GM21515 (cell line): ENCODE data around the gene SRXN1.

ENCODE experiments used
- ATAC-seq: cut with Tn5 transposase; IDR thresholded peaks from one replicate; pipeline ENCODE4 v1.9.1; 2021; ENCODE audit not compliant: unreplicated experiment

The SRXN1 gene

DNA sequence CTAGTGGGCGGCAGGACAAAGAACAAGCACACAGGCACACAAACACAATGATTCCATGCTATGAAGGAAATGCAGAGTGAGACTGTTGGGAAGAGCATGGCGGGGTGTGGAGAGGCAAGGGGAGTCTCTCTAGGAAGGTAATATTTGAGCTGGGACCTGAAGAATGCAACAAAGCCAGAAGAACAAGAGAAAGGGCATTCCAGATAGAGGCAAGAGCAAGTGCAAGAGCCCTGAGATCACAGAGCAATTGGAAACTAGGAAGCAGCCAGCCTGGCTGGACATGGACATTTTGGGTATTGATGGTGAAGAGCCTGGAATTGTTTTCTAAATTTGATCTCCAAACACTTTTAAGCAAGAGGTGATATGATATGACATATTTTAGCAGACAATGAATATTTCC is 15.4 kb downstream of the SRXN1 start:
- no peak for ATAC-seq

DNA sequence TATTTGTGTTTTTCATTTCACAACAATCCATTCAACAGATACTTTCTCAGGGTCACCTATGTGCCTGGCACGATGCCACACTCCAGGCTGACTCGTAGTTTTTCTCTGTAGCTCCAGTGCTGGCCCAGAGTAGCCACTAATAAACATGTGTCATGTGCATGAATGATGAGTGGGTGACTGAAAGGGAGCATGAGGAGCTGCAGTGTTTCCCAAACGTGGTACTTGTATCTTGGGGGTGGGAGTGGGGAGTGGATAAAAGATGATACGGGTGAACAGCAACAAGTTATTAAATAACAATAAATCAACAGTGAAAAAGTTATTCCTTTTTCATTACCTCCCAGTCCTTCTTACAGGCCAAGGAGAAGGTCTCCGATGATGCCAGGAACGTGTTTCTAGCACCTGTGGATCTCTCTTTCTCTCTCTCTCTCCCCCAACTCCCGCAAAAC is 17.1 kb downstream of the SRXN1 start:
- ATAC-seq, result no peak

DNA sequence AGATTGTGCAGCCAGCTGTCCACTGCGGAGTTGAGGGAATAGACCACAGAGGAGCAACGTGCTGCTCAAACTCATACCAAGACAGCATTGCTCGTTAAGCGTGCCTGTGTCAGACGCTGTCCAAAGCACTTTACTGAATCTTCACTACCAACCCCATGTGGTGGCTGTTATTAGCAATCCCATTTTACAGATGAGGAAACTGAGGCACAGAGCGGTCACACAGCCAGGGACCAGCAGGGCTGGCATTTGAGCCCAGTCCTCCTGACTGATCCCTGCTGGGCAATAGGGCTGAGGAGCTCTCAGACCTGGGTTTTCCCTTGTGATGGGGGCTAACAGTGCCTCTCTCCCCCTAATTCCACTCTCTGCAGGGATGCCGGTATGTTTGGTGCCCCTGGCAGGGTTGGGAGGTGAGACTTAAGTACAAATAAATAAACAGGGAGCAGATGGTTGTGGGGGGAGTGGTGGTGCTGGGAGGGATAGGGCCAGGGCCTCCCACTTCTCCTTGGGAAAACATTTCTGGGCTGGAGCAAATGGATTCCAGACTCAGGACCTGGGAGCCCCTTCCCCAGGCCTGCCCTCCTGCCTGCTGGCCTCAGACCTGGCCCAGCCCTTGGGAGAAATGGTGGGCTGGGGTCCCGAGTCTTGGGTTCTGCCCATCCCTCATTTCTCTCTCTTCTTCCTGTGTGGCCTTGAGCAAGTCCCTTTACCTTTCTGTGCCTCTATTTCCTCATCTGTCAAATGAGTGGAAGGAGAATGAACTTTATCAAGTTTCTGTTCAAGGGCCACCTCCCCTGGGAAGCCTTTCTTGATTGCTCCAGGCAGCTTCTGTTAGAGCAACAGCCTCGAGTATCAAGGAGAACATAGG is 17.7 kb downstream of the SRXN1 start:
- ATAC-seq, result no peak

DNA sequence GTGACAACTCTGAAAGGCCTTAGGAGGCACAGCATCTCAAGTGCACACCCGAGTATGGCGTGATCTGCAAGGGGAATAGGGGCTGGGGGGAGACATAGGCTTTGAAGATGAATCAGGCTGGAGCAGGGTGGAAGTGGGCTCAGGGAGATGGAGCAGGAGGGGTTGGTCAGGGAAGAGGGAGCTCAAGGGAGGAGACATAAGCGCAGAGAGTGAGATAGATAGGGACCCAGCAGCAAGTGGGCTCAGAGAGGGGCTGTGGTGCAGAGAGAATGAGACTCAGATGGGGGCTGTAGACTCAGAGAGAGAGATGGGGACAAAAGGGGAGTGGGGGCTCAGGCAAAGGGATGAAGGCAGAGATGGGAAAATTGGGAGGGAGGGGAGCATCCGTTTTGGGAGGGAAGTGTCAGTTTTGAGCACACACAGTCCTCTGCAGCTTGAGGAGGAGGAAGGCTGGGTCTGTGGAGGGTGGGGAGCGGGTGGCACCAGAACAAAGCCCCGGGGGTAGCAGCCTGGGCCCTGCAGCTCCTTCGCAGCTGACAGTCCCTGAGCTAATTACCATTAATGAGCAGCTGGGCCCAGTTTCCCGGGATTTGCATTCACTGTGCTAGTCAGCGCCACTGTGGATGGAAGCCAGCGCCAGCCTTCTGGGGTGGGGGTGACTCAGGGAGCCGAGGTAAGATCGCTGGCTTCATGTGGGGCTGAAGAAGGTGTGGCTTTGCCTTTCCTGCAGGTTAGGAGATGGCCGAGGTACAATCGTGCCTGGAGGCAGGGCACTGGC is 18.7 kb downstream of the SRXN1 start:
- no peak for ATAC-seq

DNA sequence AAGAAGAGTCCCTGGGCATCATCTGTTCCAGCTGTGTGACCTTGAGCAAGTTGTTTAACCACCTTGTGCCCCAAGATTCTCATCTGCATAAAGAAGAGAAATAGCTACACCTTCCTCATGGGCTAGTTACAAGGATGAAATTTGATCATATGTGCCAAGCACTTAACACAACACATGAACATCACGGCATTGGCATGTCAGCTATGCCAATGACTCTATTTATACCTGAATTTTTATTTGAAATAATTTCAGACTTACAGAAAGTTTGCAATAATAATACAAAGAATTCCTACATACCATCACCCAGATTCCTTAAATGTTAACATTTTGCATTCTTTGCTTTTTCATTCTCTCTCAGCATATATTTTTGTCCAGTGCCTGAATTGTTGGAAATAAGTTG is 21.9 kb downstream of the SRXN1 start:
- no peak for ATAC-seq

DNA sequence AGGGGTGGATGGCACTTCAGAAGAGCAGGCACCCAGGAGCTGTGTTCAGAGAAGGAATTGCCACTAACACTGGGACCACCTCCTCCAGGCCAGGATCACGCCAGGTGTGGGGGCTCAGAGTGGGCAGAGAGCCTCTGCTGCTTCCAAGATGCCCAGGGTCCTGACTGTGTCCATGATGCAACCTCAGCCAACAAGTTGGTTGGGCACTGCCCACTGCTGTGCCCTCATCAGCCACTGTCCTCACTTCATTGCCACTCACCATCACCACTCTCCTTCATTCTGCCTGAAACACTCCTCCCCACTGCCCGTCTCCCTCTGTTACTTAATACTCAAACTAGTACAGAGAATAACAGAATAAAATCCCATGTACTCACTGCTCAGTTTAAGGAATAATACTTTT is 26.4 kb downstream of the SRXN1 start:
- no peak for ATAC-seq

DNA sequence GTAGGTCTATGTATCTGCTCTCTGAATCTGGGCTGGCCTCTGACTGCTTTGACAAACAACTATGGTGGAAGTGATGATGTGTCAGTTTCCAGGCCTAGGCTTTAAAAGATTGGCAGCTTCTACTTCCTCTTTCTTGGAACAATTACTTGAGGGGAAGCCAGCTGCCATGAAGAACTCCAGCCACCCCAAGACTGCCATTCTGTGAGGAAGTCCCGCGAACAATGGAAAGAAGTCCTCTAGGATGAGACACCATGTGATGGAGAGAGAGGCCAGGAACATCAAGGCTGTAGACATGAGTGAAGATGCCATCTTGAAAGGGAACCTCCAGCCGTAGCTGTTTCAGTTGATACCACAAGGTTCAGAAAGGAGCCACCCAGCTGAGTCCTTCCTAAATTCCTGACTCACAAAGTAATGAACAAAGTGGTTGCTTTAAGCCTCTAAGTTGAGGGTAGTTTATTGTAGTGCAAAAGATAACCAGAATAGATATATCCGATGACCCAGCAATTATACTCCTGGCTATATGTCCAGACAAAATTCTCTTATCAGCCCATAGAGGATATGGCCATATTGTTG is 27.6 kb downstream of the SRXN1 start:
- no peak for ATAC-seq

DNA sequence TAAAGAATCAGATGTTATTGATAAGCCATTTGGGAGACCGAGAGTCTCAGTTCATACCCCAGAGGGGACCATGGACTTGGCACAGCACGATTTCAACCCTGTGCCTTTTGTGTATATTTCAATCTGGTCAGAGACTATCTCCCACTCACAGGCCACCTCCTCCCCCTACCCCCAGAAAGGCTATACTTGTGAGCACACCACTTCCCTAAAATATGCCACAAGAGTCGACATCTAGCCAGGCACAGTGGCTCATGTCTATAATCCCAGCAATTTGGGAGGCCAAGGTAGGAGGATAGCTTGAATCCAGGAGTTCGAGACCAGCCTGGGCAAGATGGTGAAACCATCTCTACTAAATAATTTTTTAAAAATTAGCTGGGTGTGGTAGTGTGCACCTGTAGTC is 29.3 kb downstream of the SRXN1 start:
- ATAC-seq, result no peak

DNA sequence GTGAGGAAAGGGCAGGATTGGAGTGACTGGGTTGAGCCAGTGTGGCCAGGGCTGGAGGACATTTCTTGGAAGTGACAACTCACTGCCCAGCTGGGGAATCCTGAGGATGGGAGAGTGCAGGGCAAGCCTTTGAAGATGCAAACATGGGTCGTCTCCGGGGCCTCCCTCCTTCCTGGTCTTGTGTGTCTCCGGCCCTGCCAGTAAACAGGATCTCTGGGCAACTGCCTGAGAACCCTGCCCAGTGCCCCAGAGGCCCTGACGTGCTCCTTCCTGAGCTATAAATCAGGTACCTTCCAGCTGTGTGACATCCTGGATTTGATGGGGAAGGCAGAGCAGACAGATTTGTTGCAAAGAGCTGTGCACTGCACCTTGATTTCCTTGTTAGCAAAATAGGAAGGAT is 30.0 kb downstream of the SRXN1 start:
- ATAC-seq, result no peak

DNA sequence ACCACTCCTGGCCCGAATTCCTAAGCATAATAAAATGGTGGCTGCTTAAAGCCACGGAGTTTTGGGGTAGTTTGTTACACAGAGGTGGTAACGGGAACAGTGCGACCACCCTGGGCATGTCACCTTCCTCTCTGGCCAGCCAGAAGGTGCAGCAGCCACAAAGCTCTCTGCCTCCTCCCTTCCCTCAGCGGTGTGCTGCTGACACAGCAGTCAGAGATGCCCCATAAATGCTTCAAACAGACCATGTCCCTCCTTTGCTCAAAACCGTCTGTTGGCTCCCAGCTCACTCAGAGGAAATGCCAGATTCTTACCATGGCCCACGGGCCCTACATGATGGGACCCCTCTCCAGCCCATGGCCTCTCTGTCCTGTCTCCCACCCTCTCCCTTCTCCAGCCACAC is 30.8 kb downstream of the SRXN1 start:
- ATAC-seq, result no peak

DNA sequence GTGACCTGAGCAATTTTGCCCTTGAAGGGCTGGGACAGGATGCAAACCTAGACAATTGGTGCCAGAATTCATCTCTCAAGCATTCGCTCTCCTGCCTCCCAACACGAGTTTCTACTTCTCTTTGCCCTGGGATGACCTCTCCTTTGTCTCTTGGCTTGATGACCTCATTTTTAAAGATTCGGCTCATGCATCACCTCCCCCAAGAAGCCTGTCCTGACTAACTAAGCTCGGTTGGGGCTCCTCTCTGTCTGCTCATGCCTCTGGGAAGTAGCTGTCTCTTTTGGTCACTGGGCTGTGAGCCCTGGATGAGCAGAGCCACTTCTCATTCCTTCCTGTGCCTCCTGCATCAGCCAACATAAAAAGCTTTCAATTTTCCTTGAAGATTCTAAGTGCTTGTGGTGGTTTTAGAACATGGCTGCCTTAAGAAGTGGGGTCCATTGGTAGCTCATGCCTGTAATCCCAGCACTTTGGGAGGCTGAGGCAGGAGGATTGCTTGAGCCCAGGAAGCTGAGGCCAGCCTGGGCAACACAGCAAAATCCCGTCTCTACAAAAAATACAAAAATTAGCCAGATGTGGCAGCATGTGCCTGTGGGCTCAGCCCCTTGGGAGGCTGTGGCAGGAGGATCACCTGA is 31.8 kb downstream of the SRXN1 start:
- ATAC-seq, result no peak

DNA sequence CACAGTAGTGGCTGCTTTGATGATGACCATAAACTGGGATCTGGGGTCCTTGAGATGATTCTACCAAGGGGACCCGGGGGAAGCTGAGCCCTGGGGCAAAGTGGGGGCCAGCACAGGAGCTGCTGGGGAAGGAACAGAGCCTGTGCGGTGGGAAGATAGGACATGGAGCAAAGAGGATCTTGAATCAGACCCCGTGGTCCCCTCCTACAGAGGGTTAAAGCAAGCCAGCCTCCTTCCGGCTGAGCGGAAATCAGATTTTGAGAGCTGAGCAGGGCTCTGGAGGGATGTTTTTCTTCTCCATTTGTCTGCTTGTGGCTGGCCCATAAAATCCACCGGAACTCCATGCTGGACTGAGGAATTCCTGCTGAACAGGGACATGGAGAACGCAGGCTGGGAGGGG is 32.8 kb downstream of the SRXN1 start:
- no peak for ATAC-seq

DNA sequence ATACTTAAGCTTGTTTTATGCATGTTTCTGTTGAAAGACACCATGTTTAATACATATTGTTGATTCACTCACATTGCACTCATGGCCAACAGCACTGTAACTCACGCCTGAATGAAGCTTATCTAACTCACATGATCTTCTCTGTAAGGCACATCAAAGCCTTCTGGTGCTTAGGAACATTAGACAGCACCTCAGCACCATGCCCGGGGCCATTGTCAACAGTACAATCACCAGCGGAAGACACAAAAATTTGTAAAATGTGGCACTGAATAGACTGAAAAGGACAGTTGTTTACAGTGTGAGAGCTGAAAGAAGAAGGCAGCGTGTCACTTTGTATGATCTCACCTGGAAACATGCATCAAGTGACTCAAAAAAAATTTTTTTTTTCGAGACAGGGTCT is 34.0 kb downstream of the SRXN1 start:
- ATAC-seq, result no peak

DNA sequence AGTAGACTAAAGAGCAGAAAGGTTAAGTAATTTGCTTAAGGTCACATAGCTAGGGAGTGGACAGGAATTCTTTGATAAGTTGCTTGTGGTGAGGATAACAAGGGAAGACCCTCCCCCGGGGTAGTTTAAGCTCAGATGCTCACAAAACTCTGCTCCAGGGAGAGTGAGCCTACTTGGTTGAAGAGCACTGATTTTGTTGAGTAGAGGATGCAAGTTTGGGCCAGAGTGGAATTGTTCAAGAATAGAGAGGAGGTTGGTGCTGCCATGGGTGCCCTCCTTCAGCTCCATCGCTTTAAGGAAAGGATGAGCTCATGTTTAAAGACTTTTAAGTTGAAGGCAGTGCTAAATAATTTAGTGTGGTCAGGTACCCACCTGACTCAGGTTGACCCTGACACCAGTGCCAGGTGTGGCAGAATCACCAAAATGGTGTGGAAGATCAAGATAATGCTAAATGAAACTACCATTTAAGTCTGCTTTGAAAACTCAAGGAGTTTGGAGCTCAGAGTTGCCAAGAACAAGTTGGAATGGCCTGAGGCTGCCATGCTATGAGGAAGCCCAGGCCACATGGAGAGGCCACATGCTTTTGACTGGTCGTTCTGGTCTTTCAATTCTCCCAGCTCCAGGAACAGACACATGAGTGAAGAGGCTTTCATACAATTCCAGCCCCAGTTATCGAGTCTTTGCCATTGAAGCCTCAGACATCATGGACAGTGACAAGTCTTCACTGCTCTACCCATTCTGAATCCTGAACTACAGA is 34.9 kb downstream of the SRXN1 start:
- no peak for ATAC-seq

DNA sequence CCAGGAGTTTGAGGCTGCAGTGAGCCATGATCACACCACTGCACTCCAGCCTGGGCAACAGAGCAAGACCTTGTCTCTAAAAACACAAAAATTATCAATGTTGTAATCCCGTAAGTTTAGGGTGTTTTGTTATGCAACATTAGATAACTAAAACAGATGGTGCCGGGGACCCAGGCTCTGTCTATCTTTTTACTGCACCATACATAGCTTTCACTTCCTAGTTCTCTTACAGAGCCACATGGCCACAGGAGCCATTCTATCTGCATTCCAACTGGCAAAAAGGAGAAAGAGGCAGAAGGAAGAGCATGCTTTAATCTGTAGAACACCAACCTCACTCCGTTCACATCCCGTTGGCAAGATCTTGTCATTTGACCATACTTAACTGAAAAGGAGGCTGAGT is 37.5 kb downstream of the SRXN1 start:
- ATAC-seq, result no peak

DNA sequence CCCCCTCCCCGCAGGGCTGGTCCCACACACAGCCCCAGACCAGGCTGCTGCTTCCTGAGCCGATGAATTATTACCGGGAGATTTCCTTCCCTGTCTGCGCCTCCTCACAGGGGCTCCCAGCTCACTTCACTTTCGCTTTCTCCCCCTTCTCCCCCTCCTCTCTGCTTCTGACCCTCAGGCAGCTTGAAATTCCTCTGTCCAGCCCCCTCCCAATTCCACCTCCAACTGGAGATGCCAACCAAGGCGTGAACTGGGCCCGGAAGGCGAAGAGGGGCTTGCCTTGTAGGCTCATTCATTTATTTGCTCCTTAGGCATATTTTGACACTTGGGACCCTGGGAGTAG is 41.2 kb downstream of the SRXN1 start:
- no peak for ATAC-seq

DNA sequence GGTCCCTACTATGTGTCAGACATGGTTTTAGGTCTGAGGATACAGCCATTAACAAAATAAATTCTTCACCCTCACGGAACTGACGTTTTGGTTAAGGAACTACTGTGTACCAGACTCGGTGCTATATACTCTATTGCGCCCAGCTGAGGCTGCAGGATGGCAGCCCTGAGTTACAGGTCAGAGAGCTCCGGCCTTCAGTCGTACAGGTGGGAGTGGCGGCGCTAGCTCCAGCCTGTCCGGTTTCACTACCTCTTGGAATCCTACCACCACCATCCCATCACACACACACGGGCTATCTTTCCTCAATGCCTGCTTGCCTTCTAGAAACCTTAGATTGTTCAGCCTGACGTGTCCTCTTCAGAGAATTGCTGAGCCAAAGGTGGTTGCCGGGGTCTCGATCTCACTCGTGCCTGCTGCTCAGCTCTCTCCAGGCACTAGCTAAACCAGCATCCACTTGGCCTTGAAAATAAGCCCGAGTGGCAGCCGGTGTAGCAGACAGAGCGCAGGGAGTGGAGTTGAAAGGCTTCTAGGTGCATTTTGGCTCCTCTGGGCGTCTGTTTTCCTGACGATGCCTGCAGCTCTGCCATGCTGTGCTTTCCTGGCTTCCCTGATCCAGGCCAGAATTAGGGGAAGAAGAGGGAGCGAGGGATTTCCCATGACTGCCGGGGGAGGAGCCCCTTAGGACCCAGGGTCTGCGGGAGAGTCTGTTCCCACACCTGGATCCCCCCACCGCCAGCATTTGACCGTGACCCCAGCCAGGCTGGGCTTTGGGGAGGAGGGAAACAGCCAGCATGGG is 41.8 kb downstream of the SRXN1 start:
- ATAC-seq, result no peak

DNA sequence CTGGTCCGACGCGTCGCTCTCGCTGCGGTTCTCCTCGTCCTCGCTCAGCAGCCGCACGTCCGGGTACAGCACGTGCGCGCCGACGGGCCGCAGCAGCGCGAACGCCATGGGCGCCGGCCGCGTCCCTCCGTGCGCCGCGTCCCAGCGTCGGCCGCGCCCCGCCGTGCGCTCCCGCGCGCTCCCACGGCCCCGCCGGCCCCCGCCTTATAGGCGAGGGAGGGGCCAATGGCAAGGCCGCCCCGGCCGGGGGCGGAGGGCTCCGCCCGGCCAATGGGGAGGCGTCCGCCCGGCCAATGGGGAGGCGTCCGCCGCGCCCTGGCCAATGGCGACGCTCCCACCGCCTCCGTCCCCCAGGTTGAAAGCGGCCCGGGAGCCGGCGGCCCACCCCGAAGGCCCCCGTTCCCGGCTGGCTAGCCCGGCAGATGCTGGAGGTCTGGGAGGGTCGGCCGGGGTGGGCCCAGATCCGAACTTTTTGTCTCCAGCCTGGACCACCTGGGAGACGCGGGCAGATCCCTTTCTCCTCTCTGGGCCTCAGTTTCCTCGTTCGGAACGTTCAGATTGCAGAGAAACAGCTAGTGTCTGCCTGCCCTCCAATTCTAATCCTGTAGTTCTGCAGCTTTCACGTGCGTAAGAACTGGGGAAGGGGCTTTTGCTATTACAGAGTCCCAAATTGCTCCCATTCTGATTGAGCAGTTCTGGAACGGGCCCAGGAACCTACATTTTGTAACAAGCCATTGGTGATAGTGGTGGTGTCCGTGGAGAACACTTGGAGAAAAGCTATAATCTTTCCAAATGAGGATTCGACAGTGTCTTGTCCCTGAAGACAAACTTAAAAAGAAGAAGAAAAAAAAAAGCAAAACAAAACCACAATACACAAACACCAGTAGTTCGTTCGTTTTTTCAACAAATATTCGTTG is 42.6 kb downstream of the SRXN1 start, which contains the start of gene TCF15:
TCF15 (minus strand) TSS at position 180 of the 917 bp plus-strand sequence; CDS start at position 108, 72 bp downstream.
- no peak for ATAC-seq
